GM12873 (cell line): Measurements from ENCODE around the gene CETN3.

ENCODE experiments used
- CTCF ChIP-seq: IDR thresholded peaks from 2 replicates; pipeline ENCODE4 v1.5.1; 2012; ENCODE audit warnings: low read depth, mild to moderate bottlenecking, moderate library complexity, low read length, control low read depth; ENCODE audit not compliant: insufficient read depth; ENCODE audit errors: missing control alignments

CETN3 gene

GRCh38 chr5:90345684-90346083 lies 63.9 kb downstream of the CETN3 start:
- no peak for TF ChIP-seq CTCF

GRCh38 chr5:90344689-90345088 lies 64.9 kb downstream of the CETN3 start:
- TF ChIP-seq CTCF: no peak

- no peak for TF ChIP-seq CTCF
Measured at GRCh38 chr5:90342576-90342975, 67.0 kb downstream of the CETN3 start.
